GM21526 (cell line): ENCODE data around the gene BRD8.
"Not testable (repeated sequence)": the region's sequence is repeated elsewhere in the genome, so short reads cannot be mapped to it uniquely, and the experiment has no call there.

Experiments used
- ATAC-seq: cut with Tn5 transposase; IDR thresholded peaks from one replicate; pipeline ENCODE4 v1.9.1; 2021; ENCODE audit warnings: moderate library complexity; ENCODE audit not compliant: unreplicated experiment, low FRiP score

Gene BRD8, protein sequence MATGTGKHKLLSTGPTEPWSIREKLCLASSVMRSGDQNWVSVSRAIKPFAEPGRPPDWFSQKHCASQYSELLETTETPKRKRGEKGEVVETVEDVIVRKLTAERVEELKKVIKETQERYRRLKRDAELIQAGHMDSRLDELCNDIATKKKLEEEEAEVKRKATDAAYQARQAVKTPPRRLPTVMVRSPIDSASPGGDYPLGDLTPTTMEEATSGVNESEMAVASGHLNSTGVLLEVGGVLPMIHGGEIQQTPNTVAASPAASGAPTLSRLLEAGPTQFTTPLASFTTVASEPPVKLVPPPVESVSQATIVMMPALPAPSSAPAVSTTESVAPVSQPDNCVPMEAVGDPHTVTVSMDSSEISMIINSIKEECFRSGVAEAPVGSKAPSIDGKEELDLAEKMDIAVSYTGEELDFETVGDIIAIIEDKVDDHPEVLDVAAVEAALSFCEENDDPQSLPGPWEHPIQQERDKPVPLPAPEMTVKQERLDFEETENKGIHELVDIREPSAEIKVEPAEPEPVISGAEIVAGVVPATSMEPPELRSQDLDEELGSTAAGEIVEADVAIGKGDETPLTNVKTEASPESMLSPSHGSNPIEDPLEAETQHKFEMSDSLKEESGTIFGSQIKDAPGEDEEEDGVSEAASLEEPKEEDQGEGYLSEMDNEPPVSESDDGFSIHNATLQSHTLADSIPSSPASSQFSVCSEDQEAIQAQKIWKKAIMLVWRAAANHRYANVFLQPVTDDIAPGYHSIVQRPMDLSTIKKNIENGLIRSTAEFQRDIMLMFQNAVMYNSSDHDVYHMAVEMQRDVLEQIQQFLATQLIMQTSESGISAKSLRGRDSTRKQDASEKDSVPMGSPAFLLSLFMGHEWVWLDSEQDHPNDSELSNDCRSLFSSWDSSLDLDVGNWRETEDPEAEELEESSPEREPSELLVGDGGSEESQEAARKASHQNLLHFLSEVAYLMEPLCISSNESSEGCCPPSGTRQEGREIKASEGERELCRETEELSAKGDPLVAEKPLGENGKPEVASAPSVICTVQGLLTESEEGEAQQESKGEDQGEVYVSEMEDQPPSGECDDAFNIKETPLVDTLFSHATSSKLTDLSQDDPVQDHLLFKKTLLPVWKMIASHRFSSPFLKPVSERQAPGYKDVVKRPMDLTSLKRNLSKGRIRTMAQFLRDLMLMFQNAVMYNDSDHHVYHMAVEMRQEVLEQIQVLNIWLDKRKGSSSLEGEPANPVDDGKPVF

DNA sequence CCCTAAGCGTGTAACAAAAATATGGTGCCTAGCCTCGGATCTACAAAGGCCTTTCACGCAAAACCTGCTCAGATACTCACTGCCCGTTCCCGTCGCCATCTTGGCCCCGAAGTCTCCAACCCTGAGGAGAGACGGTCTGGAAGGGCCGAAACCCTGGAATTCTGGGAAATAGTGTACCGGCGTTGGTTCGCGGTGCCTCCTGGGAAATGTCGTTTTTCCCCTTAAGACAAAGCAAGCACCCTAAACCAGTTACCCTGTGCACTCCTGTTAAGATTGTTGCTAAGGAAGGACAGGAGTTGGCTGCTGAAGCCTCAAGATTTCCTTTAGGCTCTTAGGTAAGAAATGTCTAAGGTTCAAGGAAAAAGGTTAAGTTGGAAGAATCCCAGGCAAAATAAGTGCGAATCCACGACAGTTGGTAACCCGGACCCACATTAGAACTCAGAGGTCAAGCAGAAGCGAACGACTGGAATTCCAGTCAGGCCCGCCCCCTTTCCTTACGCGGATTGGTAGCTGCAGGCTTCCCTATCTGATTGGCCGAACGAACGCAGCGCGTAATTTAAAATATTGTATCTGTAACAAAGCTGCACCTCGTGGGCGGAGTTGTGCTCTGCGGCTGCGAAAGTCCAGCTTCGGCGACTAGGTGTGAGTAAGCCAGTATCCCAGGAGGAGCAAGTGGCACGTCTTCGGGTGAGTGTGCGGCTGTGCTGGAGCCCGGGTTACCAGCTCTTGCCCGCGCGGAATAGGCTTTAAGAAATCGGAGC lies at the start of gene BRD8, which contains the start of gene KIF20A:
Gene BRD8, minus strand, starts transcription at position 115 of the 761 bp plus-strand sequence. Its CDS starts 16 bp downstream, at position 99.
Gene KIF20A, plus strand, starts transcription at position 597 of the 761 bp plus-strand sequence. CDS start 569 bp downstream, outside the sequence.
- ATAC-seq = peak; percentile 76

DNA sequence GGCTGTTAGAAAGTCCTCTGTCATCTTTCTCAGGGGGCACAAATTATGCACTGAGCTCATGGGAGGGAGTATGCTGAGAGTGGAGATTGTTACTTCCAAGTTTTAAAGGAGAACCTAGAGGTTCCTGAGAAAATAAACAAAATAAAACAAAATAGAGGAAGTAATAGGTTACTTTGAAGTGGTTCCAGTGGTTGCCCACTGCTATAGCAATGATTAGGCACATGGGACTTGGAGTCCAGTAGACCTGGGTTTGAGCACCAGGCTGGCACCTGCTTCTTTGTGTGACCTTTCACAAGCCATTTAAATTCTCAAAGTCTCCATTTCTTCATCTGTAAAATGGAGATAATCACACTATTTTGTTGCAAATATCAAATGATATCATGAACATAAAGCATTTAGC lies 48.5 kb upstream of the BRD8 start:
- no peak for ATAC-seq

DNA sequence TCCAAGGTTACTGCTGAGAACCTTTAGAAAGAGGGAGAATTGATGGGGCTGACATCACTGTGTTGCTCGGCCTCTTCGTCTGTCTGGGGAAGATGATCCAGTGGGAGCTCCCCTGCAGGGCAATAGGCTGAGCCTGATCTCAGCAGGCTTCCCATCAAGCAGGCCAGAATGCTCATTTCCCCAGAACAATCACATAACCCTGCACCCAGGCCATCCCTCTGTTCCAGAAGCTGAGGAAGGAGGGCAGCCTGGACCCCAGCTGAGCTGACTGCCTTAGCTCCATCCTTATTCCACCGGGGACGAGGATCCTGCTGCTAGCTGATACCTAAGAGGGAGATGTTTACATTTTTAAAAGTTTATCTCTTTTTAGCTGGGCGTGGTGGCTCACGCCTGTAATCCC lies 46.3 kb upstream of the BRD8 start:
- ATAC-seq = no peak

DNA sequence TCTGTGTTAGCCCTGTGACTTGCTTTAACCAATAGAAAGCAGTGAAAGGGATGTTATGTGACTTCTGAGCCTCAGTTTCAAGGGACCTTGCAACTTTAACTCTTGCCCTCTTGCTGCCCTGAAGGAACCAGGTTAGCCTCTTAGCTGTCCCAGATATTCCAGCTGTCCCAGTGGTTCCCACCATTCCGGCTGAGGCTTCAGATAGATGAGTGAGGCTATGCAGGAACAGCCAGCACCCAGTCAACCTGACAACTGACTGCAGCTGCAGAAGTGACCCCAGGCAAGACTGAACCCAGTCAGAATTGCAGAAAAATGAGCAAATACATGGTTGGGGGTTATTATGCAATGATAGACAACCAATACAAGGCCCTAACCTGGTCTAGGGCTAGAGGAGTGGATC lies 45.1 kb upstream of the BRD8 start:
- ATAC-seq = no peak

DNA sequence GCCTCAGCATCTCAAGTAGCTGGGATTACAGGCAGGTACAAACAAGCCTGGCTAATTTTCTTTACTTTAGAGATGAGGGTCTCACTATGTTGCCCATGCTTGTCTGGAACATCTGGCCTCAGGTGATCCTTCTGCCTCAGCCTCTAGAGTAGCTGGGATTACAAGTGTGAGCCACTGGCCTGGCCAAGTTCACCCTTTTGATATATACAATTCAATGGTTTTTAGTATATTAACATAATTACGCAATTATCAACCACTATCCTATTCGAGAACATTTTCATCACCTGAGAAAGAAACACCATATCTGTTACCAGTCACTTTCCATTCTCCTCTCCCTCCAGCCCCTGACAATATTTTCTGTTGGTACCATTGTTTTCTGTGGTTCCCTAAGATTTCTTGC lies 38.4 kb upstream of the BRD8 start:
- ATAC-seq = no peak

DNA sequence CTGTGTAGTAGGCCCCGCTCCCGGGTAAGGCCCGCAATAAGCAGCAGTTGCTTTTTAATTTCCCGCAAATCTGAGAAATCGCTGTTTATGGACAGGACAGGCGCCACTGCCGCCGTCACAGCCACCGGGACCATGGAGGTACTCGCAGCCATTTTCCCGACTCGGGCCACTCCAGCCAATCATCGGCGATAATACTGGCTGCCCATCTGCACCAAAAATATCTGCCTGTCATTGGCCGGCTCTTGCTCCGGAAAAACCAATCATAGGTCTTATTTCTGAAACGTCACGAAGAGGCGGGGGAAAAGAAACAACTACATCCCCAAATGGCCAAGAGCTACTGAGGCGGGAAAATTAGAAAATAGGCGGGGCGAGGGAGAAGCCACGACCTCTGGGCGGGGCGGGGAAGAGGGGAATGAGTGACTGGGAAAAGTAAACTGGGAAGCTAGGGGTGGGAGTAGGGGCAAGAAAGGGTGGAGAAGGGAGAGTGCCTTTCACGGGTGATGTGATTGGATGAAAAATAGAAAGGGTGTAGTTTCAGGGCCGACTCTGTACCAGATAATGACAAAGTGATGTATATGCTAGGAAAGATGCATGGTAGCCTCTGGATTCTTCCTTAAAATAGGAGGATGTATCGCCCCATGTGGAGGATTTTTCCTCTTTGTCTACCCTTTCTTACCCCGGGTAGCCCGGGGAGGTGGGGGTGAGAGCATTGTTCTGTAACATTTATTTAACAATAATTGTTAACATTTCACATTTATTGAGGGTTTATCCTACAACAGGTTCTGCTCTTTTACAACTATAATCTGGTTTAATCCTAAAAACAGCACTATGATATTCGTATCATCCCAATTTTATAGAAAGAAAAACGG lies 35.0 kb upstream of the BRD8 start, which contains the start of gene CDC23:
Gene CDC23, minus strand, starts transcription at position 163 of the 869 bp plus-strand sequence. Its CDS starts 11 bp downstream, at position 152.
- peak; percentile 96 for ATAC-seq

DNA sequence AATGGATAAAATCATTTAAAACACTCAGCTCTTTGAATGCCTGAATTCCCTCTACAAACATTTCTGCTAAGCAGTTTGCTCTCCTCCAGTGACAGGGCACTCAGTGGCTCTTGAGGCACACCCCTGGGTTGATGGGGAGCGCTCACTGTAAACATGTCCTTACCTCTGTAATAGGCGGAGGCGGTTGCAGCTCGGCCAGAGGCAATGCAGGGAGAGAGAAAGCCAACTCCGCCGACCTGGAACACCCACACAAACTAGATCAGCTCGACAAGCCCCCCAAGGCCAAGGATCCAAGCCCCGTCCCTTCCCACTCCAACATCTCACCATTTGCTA lies 34.4 kb upstream of the BRD8 start:
- ATAC-seq = peak; percentile 17

DNA sequence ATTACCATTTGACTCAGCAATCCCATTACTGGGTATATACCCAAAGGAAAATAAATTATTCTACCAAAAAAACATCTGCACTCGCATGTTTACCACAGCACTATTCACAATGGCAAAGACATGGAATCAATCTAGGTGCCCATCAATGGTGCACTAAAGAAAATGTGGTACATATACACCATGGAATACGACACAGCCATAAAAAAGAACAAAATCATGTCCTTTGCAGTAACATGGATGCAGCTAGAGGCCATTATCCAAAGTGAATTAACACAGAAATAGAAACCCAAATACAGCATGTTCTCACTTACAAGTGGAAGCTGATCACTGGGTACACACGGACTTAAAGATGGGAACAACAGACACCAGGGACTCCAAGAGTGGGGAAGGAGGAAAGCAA lies 32.6 kb upstream of the BRD8 start:
- ATAC-seq = no peak

DNA sequence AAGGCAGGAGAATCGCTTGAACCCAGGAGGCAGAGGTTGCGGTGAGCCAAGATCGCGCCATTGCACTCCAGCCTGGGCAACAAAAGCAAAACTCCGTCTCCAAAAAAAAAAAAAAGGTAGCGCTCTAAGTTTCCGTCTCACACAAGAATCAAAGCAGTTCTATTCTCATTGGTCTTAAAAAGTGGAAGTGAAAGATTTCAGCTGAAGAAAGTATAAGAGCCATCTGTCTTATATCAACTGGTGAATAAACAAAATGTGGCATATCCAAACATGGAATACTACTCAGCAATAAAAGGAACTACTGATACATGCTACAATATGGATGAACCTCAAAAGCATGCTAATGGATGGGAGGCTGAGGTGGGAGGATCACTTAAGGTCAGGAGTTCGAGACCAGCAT lies 15.4 kb upstream of the BRD8 start:
- not testable (repeated sequence) for ATAC-seq

DNA sequence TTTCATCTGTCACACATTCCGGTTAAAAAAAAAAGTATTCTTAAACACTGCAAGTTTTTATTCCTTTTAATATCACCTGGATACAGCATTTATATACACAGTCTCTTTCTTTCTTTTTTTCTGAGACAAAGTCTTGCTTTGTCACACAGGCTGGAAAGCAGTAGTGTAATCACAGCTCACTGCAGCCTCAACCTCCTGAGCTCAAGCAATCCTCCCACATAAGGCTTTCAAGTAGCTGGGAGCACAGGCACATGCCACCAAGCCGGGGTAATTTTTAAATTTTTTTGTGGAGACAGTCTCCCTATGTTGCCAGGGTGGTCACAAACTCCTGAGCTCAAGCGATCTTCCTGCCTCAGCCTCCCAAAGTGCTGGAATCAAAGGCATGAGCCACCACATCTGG lies 14.4 kb upstream of the BRD8 start:
- no peak for ATAC-seq

DNA sequence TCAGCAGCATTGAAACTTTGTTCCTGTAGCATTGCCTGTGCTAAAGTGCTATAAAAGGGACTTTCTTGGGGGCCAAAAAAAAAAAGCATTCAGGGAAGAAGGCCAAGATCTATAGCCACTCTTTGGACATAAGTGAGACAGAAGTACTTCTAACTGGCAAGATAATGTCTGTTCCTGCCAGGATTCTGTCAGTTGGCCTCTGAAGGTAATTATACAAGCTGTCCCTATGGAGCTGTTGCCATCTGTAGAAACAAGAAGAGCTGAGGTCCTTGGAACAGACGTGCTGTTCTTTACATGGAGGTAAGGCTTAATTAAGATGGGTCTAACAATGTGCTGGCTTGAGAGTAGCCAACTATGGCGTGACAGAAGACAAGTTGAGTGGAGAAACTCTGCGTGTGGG lies 10.2 kb upstream of the BRD8 start:
- no peak for ATAC-seq

DNA sequence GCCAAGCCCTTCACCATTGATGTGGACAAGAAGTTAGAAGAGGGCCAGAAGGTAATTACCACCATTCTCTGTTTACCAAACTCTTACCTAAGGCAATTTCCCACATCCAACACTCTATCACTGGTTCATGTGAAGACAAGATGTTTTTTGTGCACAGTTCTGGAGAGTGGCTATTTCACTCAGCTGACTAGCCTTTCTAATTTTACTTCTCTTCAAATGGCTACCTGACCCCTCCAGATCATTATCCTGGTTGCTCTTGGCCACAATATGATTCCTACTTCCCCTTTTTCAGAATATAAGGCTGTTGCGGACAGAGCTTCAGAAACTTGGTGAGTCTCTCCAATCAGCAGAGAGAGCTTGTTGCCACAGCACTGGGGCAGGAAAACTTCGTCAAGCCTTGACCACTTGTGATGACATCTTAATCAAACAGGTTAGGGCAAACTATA lies 7.6 kb upstream of the BRD8 start:
- no peak for ATAC-seq

DNA sequence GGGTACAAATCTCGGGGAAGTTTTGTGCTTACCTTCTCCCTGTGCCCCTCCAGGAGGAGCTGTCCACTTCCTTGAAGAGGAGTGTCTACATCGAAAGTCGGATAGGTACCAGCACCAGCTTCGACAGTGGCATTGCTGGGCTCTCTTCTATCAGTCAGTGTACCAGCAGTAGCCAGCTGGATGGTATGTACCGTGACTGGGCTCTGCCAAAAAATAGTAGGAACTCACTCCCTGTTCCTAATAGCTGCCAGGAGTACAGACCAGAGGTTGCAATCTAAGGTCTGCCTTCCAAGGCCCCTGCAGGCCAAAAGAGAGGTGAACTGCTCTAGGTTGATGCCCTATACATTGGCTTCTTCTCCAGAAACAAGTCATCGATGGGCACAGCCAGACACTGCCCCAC lies 4.4 kb upstream of the BRD8 start:
- ATAC-seq = no peak

DNA sequence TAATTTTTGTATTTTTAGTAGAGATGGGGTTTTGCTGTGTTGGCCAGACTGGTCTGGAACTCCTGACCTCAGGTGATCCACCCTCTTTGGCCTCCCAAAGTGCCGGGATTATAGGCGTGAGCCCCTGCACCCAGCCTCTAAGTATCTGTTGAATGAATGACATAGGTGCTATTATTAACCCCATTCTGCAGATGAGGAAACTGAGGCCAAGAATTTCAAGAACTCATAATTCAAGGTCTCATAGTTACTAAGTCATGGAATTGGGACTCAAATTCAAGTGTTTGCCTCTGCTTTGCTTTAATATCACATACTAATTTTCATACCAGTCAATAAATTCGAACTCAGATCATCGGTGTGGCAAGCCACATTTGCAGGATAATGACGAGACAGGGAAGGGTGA lies 2.4 kb upstream of the BRD8 start:
- ATAC-seq = no peak

DNA sequence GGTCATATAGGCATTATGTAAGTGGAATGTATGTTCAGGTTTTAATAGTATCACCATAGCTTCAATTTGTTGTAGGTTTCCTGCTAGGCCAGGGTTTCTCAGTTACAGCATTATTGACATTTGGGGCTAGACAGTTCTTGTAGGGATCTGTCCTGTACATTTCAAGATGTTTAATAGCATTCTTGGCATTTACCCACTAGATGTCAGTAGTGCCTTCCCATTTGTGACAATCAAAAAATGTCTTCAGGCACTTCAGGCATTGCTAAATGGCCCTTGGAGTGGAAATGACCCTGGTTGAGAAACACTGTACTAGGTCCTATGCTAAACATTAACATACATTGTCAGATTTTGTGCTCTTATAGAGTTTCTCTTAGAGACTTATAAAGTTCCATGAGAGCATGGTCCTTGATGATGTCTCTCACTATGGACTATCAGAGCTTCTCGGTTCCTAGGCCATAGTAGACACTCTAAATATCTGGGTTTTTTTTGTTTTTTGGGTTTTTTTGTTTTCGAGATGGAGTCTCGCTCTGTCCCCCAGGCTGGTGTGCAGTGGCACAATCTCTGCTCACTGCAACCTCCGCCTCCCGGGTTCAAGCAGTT lies 1.9 kb upstream of the BRD8 start:
- no peak for ATAC-seq

DNA sequence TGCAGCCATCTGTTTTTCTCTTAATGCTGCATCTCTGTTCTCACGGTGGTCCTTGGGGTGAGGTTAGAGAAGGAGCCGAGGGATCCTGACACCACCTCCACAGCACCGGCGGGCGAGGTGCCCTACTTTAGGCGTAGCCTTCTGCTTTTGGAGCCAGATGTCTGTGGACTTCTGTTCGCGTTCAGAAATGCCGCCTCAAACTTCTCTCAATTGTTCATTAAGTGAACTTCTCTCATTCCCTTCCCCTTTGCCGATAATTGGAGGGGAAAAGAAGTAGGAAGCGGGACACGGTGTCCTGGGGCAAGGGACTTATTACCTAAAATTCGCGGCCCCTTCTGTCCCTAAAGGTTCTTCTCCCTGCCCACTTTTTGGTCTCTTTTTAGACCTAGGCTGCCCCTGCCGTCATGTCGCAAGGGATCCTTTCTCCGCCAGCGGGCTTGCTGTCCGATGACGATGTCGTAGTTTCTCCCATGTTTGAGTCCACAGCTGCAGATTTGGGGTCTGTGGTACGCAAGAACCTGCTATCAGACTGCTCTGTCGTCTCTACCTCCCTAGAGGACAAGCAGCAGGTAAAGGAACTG lies 937 bp upstream of the BRD8 start:
- peak; percentile 5 for ATAC-seq

DNA sequence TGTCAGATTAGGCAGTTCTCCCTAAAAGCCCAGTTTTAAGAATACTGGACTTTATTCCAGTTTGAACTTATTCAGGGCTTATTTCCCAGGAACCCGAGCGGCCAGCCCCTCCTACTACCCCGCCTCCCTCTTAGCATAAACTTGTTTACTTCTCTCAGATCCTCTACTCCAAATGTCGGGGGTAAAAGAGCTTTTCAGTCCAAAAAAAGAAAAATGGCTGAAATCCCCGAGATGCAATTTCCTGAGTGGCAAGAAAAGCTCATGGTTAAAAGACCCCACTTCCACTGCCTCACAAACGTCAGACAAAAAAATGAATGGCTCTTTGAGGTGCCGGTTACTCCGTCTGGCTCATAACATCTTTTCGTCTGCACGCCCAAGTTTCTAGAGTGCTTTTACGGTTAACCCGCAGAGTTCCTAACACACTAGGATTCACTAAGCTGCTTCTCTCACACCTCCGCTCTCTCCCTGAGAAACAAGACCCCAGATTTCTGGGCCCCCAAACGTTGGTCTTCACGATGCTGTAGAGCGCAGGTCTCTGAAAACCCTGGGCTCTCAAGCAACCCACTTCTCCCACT lies 402 bp downstream of the BRD8 start:
- ATAC-seq = no peak

DNA sequence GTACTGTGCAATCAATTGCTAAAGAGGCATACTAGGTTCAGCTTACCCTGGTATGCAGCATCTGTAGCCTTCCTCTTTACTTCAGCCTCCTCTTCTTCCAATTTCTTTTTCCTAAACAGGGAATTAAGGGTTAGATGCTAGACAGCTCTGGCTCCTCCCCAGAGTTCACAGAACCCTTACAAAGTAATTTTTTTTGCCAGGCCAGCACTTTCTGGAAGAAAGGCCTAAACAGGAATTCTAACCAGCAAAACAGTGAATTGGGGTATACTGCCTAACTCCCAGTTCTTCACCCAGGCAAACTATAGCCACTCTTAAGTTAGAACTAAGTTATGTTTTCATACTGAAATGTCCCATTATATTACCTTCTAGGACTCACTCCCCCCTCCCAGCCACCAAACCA lies 8.1 kb downstream of the BRD8 start:
- ATAC-seq = no peak
